ENCODE measurements around the gene SPOCK1.
"Not testable (repeated sequence)": the region's sequence is repeated elsewhere in the genome, so short reads cannot be mapped to it uniquely, and the experiment has no call there.

The SPOCK1 gene

DNA sequence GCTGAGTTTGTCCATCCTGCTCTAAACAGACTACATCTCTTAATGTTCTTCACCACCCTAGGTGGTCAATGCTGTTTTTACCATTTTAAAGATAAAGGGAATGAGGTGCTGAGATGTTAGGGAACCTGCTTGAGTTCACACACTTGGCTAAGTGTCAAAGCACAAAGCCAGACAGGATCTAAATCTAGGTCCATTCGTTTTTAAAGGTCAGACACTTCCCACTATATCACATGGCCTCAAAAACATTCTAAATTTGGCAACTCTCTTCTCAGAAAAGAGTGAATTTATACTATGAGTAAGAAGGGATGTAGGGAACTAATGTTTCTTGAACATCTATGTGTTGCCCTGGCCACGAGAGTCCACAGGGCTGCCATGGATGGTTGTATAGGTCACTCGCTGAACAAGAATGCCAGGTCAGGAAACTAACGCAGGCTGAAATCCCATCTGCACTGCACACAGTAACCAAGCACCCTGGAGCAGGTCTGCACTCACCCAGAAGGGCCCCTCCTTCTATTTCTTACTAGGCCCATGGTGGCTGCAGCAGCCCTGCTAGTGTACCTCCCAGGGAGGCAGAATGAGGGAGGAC, 213.0 kb downstream of the SPOCK1 start:
- no peak for DNase-seq

DNA sequence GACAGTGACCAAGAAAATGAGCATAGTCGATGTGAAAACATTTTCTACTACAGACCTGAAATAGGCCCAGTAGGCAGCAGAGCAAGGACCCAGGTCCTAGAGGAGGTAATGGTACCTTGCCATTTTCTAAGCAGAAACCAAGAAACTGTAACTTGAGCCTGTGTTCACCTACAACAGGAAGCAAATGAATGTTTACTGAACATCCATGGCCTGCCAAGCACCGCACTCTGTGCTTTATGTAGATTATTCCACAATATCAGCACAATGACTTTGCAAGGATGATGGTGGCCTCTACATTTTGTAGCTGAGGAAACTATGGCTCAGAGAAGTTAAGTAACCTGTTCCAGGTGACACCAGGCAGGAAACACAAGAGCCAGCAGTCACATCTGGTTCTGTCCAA, 215.3 kb downstream of the SPOCK1 start:
- peak in 1 of 2 experiments; percentile 32 for DNase-seq

DNA sequence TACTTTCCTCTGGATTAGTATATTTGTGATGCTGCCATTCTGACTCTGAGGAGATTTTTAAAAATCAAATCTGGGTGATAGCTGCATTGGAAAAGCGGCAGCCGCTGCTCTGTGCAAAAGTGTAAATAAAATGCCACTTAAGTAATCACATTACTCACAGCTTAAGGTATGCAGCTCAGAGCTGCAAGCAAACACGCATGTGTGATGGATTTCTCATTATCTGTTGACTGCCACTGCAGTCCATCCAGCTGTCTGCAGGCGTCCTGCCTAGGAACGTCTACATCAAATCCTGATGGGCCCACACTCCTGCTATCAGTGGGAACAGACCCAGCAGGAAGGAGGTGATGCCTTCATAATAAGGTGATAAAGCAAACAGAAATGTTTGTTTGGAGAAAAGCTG, 216.9 kb downstream of the SPOCK1 start:
- DNase-seq: no peak

DNA sequence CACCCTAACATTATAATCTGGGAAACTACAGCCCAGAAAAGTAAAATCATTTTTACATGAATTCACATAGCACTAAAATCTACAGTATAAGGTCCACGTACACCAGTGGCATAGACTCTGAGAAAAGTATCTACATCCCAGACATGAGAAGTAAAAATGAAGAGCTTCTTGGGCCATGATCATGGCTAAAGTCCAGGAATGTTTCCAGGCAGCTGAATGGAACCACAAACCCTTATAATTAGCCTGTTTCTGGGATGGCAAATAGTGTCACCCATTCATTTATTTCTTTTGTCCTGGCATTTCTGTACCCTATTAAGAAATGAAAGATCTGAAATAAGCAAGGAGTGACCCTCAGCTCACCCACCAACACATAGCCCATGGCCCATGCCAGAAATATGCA, 217.9 kb downstream of the SPOCK1 start:
- DNase-seq: no peak

DNA sequence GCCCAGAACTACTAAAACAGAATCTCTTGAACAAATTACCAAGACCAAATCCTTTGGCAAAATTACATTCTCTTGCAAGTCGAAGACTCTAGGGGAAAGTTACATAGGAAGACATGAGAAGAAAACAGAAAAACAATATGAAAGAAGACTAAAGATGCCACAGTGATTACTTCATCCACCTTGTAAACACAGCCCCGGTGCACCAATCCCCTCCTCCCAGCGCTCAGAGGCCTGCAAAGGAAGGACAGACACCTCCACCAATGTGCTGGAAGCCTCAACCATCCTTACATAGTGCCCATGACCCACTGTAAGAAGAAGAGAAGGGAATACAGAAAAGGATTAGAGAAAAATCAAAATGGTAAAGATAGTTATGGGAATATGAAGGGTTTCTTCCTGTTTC, 218.5 kb downstream of the SPOCK1 start:
- DNase-seq: no peak

DNA sequence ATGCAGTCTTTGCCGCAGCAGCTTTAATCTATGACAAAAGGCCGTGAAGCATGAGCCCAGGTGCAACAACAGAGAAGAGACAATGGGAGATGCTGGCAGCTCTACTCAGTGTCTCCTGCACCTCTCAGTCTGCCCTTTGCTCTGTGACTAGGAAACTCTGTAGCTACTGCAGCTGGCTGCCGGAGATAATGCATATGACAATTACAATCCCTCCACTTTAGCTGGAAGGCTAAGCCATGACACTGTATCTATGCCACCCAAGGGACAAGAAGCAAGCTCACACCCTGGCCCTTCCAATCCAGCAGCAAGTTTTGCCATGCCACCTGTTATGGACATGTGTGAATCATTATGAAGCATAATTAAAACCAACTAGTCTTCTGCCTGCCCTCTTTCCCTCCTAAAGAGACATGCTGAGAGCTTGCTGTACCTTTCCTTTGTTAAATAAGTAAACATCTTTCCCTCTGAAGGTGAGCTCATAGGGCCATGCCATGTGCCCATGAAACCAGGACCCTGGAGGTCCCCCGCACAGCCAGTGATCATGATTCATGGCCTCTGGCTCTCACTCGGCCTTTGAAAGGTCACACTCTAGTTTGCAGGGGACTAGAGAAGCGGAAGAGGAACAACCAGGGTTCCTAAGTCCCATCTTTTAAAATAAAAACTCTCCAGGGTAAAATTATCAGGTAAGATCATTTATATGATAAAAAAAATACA, 219.4 kb downstream of the SPOCK1 start:
- no peak for DNase-seq

DNA sequence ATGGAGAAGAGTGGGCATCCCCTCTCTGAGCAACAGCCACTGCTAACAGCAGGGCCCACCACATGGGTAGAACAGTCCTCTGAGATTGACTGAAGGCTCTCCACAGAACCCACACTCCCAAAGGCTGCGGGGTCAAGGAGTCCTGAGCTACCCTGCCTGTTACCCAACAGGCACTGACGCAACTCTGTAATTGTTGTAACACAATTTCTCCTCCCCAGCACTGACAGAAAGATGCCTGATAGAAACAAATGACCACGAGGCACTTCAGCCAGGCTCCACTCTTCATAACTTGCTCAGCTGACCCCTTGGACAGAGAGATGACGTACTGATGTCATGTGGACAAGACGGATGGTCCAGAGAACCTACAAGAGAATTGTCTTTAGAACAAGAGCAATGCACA, 220.7 kb downstream of the SPOCK1 start:
- no peak for DNase-seq

DNA sequence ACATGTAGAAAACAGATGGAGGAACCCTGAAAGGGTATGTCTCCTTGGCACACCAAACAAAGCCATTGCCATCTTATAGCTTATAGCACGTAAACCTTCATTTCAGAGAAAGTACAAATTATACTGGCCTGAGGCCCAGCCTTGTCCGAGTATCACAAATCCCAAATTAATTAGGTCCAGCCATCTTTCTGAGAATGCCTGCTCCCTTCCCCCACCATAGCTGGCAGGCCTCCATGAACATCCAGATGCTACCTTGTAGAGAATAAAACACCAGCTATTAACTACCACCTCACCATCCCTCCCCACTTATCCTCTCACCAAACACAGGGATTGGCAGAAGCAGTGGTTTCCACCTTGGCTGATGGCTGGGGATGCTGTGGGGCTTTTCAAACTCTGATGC, 224.0 kb downstream of the SPOCK1 start:
- no peak for DNase-seq

DNA sequence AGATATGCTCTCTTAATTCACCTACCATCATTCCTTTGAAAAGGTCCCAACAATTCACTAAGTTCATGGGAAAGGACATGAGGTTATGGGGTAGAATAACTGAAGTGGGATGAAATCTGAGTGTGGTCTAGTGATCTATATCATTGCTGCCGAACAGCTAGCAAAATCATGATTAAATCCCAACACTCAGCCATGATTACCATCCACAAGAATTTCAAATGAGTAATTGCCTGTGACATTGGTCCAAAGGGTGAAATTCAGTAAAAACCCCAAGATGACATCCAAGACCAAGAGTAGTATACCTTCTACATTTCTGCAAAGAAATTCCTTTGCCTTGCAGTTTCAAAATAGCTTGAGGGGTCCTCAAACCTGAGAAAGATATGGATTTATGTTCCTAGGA, 225.6 kb downstream of the SPOCK1 start:
- DNase-seq: no peak

DNA sequence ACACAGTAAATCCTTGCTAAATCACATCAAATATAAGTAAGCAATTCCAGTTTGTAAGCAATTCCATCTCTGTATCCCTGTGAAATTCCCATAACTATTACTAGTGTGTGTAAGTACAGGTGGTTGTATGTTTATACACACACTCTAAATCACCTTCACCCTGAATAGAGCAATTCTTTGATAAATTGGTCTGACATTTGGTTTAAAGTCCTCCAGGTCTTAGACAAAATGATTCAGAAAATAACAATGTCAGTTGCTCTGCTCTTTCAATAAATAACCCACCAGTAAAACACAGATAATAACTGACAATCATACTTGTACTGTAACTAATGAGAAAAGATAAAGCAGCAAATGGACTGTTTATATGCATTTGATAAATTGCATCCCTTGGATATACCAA, 226.3 kb downstream of the SPOCK1 start:
- DNase-seq: no peak

DNA sequence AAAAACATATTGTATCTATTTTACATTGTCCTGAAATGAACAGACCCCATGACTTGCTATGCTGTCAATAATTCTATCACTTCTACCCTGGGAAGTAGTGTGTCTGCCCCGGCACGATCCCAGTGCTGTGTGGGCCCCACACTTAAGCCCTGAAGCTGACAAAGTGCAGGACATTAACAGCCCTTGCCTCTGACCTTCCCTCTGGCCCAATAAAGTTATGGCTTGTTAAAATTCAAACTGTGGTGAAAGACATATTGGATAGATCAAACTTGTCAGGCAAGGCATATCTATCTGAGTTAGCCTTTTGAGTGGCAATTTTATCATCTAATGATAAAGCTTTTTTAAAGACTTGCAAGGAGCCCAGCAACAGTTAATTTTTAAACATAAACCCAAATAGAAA, 229.2 kb downstream of the SPOCK1 start:
- DNase-seq: no peak

DNA sequence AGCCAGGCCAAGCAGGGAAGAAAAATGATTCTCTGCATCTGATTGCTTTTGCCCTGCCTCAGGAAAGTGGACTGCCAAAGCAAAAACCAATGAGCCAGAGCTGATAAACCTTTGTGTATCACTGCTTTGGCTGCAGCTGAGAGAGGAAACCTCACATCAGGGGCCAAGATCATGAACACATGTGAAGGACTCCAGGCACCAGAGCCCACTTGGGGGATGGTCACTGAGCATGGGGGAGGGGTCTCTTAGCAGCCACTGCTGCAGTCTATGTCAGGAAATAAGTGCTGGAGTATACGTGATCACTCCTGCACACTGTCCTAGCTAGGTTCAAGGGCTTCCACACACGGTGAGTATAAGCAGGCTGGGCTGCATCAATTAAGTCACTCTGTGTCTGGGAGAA, 229.9 kb downstream of the SPOCK1 start:
- no peak for DNase-seq

DNA sequence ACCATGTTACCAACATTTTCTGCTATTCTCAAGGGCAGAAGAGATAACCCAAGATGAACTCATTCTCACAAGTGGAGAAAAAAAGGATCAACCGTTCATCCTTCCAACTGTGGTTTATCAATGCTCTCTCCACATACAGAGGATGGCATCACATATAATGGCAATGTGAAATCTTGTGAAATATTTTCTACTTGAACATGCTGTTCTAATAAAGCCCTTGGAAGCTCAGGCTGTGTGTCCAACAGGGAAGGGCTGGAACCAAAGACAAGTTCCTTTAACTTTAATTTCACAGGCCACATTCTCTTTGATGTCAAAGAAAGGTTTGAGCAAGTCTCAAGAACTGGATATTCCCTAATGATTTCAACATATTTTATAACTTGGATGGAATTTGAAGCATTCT, 230.5 kb downstream of the SPOCK1 start:
- DNase-seq: no peak

DNA sequence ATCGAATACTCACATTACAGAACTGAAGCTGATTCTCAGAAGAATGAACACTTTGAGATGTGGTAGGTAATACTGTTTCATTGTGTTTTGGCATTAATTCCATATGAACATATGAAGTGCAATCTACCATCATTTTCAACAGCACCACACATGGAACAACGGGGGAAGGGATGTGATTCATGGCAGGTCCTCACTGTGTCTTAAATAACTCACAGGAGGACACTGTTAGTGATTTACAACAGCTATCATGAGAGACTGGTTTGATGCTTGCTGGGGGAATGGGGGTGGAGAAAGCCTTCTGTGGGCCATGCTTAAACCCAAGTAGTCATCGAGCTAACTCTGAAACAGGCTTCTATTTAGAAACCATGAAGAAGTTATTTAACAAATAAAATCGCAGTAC, 232.9 kb downstream of the SPOCK1 start:
- DNase-seq: no peak

DNA sequence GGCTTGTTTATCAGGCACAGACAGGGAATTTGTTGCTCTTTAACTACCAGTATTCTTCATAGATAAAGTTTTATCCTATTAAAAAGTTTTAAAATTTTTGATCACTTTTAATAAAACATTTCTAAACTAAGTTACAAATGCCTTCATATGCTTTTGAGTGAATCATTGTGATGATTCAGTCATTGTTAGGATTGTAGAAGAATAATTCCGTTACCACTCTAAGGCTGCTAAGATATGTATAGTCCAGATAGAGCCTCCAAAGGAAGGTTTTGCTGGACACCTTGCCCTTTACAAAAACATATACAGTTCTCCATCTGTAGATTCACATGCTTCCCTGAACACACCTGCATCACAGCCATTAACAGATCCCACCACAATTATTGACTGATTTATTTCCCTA, 233.7 kb downstream of the SPOCK1 start:
- DNase-seq: no peak

DNA sequence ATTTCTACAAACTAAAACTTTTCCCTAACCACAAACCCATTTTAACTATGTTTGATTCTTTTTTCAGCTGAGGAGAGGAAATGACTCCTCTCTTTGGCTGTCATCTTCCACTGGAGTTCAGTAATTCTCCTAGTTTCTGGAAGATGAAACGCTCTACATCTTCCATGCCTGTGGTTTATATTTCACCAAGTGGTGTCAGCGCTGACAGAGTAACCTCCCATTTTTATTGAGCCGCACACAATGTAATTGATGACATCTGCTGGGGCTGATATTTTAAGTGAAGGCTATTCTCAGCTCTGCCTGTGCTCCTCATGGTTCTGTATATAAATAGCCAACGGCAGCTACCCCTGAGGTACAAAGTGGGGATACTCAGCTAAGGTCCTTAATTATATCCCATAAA, 234.6 kb downstream of the SPOCK1 start:
- DNase-seq: no peak

DNA sequence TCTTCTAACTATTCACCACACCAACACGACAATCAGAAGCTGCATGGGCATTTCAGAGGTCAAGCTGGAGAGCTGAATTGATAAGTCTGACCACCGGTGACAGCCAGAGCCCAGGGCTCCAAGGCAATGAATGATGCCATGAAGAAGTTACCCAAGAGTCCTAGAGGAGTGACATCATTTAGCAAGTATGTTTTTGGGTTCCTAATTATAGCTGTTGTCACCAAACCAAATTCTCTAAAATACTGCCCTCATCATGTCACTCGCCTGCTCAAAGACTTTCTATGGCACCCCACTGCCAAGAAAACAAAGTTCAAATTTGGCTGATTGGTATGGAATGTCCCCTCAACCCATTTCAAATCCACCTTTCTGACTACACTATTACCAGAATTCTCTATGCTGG, 235.1 kb downstream of the SPOCK1 start:
- no peak for DNase-seq

DNA sequence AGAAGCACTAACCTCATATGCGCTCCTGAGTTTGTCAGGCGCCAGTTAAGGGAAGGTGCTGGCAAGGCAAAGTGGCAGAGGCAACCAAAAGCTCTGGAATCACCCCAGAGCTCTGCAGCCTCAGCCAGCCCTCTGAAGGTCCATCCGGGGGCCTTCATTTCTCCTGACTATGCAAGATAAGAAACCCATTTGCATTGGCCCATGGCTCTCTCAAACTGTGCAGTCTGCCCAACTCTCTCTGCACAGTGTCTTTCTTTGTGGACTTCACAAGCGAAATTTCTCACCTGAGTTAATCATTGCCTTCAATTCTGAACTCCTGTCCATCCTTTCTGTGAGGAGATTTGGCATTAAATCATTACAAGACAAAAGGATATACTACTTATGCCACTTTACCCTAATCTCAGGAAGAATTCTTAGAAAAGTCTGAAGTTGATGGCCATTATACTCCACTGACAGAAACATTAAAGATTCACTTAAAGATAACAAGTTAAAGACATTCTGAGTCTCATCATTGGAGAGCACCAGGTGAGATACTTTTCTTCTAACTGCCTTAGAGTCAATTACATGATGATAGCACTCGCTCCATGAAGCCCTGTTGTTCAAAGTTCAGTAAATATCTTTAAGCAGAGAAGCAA, 235.6 kb downstream of the SPOCK1 start:
- no peak for DNase-seq

DNA sequence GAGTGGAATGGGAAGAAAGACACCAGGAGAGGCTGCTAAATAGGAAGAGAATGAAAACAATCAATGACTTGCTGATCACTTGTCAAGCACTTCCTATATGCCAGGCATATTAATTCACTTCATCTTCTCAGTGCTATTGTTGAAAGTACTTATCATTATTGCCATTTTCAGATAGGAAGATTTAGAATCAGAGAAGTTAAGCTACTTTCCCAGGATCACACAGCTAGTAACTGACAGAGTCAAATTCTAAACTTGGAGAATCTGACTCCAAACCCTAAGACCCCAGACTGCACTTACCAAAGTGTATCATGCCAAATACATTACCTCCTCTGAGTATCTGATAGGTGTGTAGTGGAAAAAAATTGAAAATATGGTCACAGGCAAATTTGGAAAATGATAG, 236.3 kb downstream of the SPOCK1 start:
- no peak for DNase-seq

DNA sequence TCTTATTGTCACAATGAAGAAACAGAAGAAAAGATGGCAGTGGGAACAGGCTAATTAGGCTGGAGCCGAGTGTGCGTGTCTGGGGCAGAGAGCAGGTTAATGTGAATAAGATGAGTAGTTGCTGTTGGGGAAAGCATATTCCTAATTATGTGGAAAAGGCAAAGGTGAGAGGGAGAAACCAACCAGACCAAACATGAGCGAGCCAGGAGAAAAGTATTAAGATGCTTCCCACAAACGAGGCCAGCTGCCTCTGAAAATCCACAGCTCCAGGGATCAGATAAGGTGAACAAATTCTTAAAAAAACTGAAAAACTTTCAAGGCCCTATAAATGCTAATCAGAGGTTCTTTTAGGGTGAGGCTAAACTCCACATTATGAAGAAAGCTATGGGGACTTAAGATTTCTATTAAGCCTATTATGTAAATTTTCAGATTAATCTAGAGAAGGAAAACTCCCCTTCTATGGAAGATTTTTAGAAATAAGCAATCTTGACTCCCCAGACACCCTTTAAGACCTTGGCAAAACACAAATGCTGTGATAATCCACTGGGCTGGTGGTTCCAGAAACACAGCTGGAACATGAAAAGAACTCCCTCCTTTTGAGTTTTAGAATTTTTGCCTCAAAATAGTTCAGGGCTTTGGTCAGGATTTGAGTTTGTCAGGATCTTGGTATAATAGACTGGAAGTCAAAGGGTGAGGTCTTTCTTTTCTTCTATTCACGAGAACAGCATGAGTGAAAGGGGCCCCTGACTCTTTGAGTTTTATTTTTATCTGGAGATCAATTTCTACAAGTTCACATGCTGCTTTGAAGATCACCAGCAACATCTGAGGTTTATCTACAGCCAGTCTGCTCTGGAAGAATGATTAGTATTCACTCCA, 238.1 kb downstream of the SPOCK1 start:
- no peak for DNase-seq

DNA sequence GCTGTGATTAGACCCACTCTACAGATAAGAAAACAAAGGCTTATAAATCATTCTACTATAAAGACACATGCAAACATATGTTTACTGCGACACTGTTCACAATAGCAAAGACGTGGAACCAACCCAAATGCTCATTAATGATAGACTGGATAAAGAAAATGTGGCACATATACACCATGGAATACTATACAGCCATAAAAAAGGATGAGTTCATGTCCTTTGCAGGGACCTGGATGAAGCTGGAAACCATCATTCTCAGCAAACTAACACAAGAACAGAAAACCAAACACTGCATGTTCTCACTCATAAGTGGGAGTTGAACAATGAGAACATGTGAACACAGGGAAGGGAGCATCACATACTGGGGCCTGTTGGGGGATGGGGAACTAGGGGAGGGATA, 240.0 kb downstream of the SPOCK1 start:
- not testable (repeated sequence) for DNase-seq

DNA sequence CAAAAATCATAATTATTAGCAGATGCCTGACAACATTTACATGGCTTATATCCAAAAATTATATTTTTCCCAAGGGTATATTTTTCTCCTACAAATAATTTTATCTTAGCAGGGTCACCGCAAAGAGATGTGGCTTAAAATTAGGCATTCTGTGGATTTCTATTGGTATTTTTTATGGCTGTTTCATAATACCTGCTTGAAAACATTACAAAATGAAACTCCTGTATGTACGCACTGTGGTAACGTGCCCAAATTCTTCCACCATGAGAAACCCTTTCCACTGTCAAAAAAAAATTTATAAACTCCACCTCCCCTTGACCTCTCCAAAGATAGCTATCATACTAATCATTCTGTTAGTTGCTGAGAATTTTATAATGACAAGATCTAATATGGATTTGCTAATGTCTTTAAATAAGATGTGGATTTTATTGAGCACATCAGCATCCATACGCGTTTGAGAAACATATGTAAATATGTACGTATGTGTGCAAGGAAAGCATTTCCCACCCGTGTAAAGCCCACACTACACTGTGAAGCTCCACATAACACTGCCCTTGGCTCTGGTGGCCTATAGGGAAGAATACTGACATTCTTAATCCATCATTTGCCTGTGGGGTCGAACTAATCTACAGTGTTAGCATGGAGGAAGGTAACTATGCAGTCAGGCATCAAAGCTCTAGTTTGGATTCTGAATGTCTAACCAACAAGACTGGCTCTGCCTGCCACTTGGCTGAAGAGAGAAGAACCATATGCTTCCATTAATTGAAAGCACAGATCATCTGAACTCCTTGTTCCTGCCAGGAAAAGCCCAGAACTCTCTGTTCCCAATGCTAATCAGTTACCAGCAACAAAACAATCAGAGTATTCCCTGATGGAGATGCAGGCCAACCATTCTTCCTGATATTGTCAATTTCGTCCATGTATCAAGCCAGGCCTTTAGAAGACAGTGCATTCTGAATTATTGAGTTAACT, 244.7 kb downstream of the SPOCK1 start:
- DNase-seq: no peak

Data from NCI-H526 (cell line).